Esophagus muscularis mucosa (tissue), 3 donors: ENCODE data around the gene CHRNB4.

Experiments
- POLR2AphosphoS5 ChIP-seq, 2 donors: sonication (generic); formaldehyde crosslinking; IDR thresholded peaks; one replicate each; pipeline ENCODE4 v1.6.1; 2017; ENCODE audit warnings: antibody characterized with exemption in 2 of 2
- TF ChIP-seq, protein P1 (sequence below), 3 experiments: fragments of 200-600 bp in 2 of 3; fragments of 450-650 bp in 1 of 3; sonication (generic) in 2 of 3; IDR thresholded peaks; one replicate each; pipeline ENCODE4 v1.5.1; 2017 to 2019; ENCODE audit warnings: antibody characterized with exemption in 3 of 3, mild to moderate bottlenecking in 2 of 3, moderate library complexity in 1 of 3

DNA sequence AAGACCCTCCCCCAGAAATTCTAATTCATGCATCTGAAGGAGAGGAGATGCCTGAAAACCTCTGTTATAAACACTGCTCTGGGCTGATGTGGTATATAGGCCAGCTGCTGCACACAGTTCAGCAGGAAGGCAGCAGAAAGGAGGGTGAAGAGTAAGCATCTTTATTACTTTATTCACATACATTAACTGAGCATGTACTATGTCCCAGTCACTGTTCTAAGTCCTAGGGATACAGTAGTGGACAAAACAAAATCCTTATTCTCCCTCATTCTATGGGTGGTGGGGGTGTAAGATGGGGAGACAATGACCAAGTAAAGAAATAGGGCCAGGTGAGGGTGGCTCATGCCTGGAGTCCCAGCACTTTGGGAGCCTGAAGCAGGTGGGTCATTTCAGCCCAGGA lies 17.8 kb upstream of the CHRNB4 start:
- TF ChIP-seq, protein P1, sequence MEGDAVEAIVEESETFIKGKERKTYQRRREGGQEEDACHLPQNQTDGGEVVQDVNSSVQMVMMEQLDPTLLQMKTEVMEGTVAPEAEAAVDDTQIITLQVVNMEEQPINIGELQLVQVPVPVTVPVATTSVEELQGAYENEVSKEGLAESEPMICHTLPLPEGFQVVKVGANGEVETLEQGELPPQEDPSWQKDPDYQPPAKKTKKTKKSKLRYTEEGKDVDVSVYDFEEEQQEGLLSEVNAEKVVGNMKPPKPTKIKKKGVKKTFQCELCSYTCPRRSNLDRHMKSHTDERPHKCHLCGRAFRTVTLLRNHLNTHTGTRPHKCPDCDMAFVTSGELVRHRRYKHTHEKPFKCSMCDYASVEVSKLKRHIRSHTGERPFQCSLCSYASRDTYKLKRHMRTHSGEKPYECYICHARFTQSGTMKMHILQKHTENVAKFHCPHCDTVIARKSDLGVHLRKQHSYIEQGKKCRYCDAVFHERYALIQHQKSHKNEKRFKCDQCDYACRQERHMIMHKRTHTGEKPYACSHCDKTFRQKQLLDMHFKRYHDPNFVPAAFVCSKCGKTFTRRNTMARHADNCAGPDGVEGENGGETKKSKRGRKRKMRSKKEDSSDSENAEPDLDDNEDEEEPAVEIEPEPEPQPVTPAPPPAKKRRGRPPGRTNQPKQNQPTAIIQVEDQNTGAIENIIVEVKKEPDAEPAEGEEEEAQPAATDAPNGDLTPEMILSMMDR (IDR thresholded peaks at IDR 0.05) = no peak
- TF ChIP-seq POLR2AphosphoS5 (IDR thresholded peaks at IDR 0.05) = no peak
